Gastrocnemius medialis (tissue), 4 donors: ENCODE measurements around the gene EPB41L4B. TPM values are rescaled to one million over a fixed set of nuclear protein-coding genes. Genes with fewer than 3 reads are reported as not detected.

Experiments used
- ATAC-seq, 2 donors: fragments of 150-250 bp; one replicate each; pipeline ENCODE4 v1.9.1; 2016
- DNase-seq, 2 donors: peaks; one replicate each; pipeline ENCODE4 v3.0.0-alpha.2; 2019
- H3K27ac ChIP-seq, 4 donors: fragments of 200-600 bp; sonication (generic); 1 replicate in 1 of 4; 2 replicates in 3 of 4; pipeline ENCODE4 v1.5.1; 2016 to 2018; ENCODE audit warnings: mild to moderate bottlenecking in 2 of 4, moderate library complexity in 1 of 4
- H3K27me3 ChIP-seq, 3 donors: fragments of 200-600 bp; sonication (generic) in 2 of 3; 1 replicate in 1 of 3; 2 replicates in 2 of 3; pipeline versions ENCODE4 v1.5.1 to v1.6.0; 2016 to 2019; ENCODE audit warnings: mild to moderate bottlenecking in 1 of 3, moderate library complexity in 1 of 3
- H3K36me3 ChIP-seq, 2 donors: fragments of 200-600 bp; sonication (generic) in 1 of 2; one replicate each; pipeline ENCODE4 v1.5.1; 2017 to 2018
- H3K4me1 ChIP-seq, 2 donors: fragments of 200-600 bp; sonication (generic) in 1 of 2; one replicate each; pipeline ENCODE4 v1.5.1; 2016 to 2017; ENCODE audit warnings: mild to moderate bottlenecking in 2 of 2
- H3K4me3 ChIP-seq, 4 donors: fragments of 200-600 bp; sonication (generic) in 3 of 4; 1 replicate in 1 of 4; 2 replicates in 3 of 4; pipeline ENCODE4 v1.5.1; 2016 to 2019; ENCODE audit warnings: mild to moderate bottlenecking in 2 of 4
- H3K9me3 ChIP-seq, 3 donors: fragments of 200-600 bp; sonication (generic) in 2 of 3; 1 replicate in 1 of 3; 2 replicates in 2 of 3; pipeline ENCODE4 v1.5.1; 2016 to 2019
- CTCF ChIP-seq, 5 experiments: fragments of 450-650 bp in 3 of 5; fragments of 200-600 bp in 2 of 5; sonication (generic) in 2 of 5; IDR thresholded peaks in 4 of 5; conservative IDR thresholded peaks in 1 of 5; 1 replicate in 4 of 5; 2 replicates in 1 of 5; pipeline ENCODE4 v1.5.1; 2016 to 2019; ENCODE audit warnings: antibody characterized with exemption in 5 of 5, mild to moderate bottlenecking in 3 of 5, moderate library complexity in 3 of 5
- POLR2A ChIP-seq, 2 donors: fragments of 450-650 bp; IDR thresholded peaks; one replicate each; pipeline ENCODE4 v1.6.1; 2017; ENCODE audit warnings: antibody characterized with exemption in 2 of 2, mild to moderate bottlenecking in 2 of 2, moderate library complexity in 2 of 2
- in situ Hi-C, 4 donors: fragments of 200-750 bp; cut with MboI; loops; one replicate each; pipeline versions ENCODE4 v1.15.0 to v1.8.0; 2017; ENCODE audit warnings: low sequenced_read_pairs in 4 of 4
- intact Hi-C: fragments of 100-400 bp; cut with DNase I; formaldehyde crosslinking; loops from one replicate; pipeline ENCODE4 v1.15.1; 2023; ENCODE audit warnings: low total_unique reads
- total RNA-seq, 4 donors: library from RNA; depleted of rRNA; stranded (reverse); fragments of >200 nt; gene quantifications; one replicate each; pipeline versions ENCODE4 v1.1.0 to v1.2.3, GENCODE V29; 2016

Gene EPB41L4B
- total RNA-seq, 4 donors from 2014 or later: 3.8 to 6.9 (median 6.1) TPM

GRCh38 chr9:109203761-109204360 lies 117.0 kb downstream of the EPB41L4B start:
- no peaks in the 10 kb centered on the region for H3K36me3 ChIP-seq
- intact Hi-C loops (no loop called here), in situ Hi-C loops (no loop called here)
- DNase-seq (no peak), ATAC-seq (no peak)
- no peak overlapping the region for H3K4me3 ChIP-seq
- no peaks in the 10 kb centered on the region for H3K9me3 ChIP-seq
- no peaks in the 10 kb centered on the region for H3K4me1 ChIP-seq
- TF ChIP-seq CTCF (IDR thresholded peaks at IDR 0.05 in 4 of 5, conservative IDR thresholded peaks at IDR 0.05 in 1 of 5) (no peak), POLR2A (IDR thresholded peaks at IDR 0.05) (no peak)
- H3K27me3 ChIP-seq: no peaks in the 10 kb centered on the region
- H3K27ac ChIP-seq: no peak overlapping the region

DNA sequence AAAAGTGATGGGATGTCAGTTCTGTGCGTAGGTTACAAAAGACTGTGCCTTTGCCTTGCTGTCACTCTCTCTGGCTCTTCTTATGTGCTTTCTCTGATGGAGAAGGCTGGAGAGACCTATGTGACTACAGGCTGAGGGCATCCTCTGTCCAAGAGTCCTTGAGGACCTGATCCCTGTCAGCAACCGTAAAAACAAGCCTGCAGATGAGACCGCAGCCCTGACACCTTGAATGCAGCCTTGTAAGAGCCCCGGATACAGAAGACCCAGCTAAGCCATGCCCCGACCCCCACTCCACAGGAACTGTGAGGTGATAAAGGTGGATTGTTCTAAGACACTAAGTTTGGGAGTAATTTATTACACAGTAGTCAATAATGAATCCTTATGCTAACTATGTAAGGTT lies 121.2 kb downstream of the EPB41L4B start:
- H3K27me3 ChIP-seq: no peaks in the 10 kb centered on the region
- ATAC-seq: no peak
- no peak overlapping the region for H3K27ac ChIP-seq
- no peak for DNase-seq
- H3K4me1 ChIP-seq: no peaks in the 10 kb centered on the region
- in situ Hi-C loops: no loop called here
- H3K9me3 ChIP-seq: no peaks in the 10 kb centered on the region
- TF ChIP-seq POLR2A (IDR thresholded peaks at IDR 0.05) (no peak), CTCF (IDR thresholded peaks at IDR 0.05 in 4 of 5, conservative IDR thresholded peaks at IDR 0.05 in 1 of 5) (no peak)
- intact Hi-C loops: no loop called here
- no peaks in the 10 kb centered on the region for H3K36me3 ChIP-seq
- H3K4me3 ChIP-seq: no peak overlapping the region

GRCh38 chr9:109198736-109199382 lies 122.0 kb downstream of the EPB41L4B start:
- no peaks in the 10 kb centered on the region for H3K4me1 ChIP-seq
- intact Hi-C loops: no loop called here
- no peak for ATAC-seq
- no peaks in the 10 kb centered on the region for H3K9me3 ChIP-seq
- no peak overlapping the region for H3K4me3 ChIP-seq
- in situ Hi-C loops: no loop called here
- H3K27ac ChIP-seq: no peak overlapping the region
- no peaks in the 10 kb centered on the region for H3K36me3 ChIP-seq
- TF ChIP-seq CTCF (IDR thresholded peaks at IDR 0.05 in 4 of 5, conservative IDR thresholded peaks at IDR 0.05 in 1 of 5): no peak
- no peak for TF ChIP-seq POLR2A (IDR thresholded peaks at IDR 0.05)
- no peak for DNase-seq
- no peaks in the 10 kb centered on the region for H3K27me3 ChIP-seq

GRCh38 chr9:109193974-109194556 lies 126.8 kb downstream of the EPB41L4B start:
- Histone ChIP-seq H3K27me3 (no peaks in the 10 kb centered on the region), H3K9me3 (no peaks in the 10 kb centered on the region), H3K36me3 (peaks cover 0 to 8% of the 10 kb centered on the region in 2 donors), H3K4me1 (no peaks in the 10 kb centered on the region), H3K4me3 (no peak overlapping the region), H3K27ac (no peak overlapping the region)
- TF ChIP-seq POLR2A (IDR thresholded peaks at IDR 0.05) (no peak), CTCF (IDR thresholded peaks at IDR 0.05 in 4 of 5, conservative IDR thresholded peaks at IDR 0.05 in 1 of 5) (no peak)
- ATAC-seq: no peak
- no peak for DNase-seq
- in situ Hi-C loops: no loop called here
- intact Hi-C loops: no loop called here
